Spleen (tissue), 11 donors: ENCODE data around the gene ZSWIM3. TPM values are rescaled to one million over a fixed set of nuclear protein-coding genes. Genes with fewer than 3 reads are reported as not detected.

ENCODE experiments used
- DNase-seq: peaks from one replicate; pipeline ENCODE4 v3.0.0-alpha.2; 2020
- H3K27ac ChIP-seq, 8 donors: fragments of 200-600 bp; sonication (generic) in 7 of 8; 1 replicate in 4 of 8; 2 replicates in 4 of 8; pipeline versions ENCODE4 v1.5.0 to v1.8.0; 2016 to 2021; ENCODE audit warnings: inconsistent platforms in 4 of 8, mild to moderate bottlenecking in 4 of 8, moderate library complexity in 1 of 8
- H3K27me3 ChIP-seq, 7 donors: fragments of 200-600 bp; sonication (generic) in 6 of 7; replicated peaks in 1 of 7; 1 replicate in 4 of 7; 2 replicates in 3 of 7; pipeline versions ENCODE4 v1.5.0 to v1.8.0; 2016 to 2021; ENCODE audit warnings: inconsistent platforms in 3 of 7, mild to moderate bottlenecking in 1 of 7
- H3K36me3 ChIP-seq, 6 donors: fragments of 200-600 bp; sonication (generic) in 5 of 6; 1 replicate in 4 of 6; 2 replicates in 2 of 6; pipeline versions ENCODE4 v1.5.0 to v1.8.0; 2016 to 2021; ENCODE audit warnings: inconsistent platforms in 2 of 6
- H3K4me1 ChIP-seq, 6 donors: fragments of 200-600 bp; sonication (generic) in 5 of 6; 1 replicate in 3 of 6; 2 replicates in 3 of 6; pipeline versions ENCODE4 v1.5.0 to v1.8.0; 2016 to 2021; ENCODE audit warnings: inconsistent platforms in 3 of 6
- H3K4me3 ChIP-seq, 8 donors: fragments of 200-600 bp; sonication (generic) in 7 of 8; 1 replicate in 4 of 8; 2 replicates in 4 of 8; pipeline versions ENCODE4 v1.5.0 to v1.8.0; 2016 to 2021; ENCODE audit warnings: inconsistent platforms in 4 of 8, mild to moderate bottlenecking in 4 of 8, moderate library complexity in 2 of 8
- H3K9me3 ChIP-seq, 8 donors: fragments of 200-600 bp; sonication (generic) in 7 of 8; 1 replicate in 4 of 8; 2 replicates in 4 of 8; pipeline versions ENCODE4 v1.5.0 to v1.8.0; 2016 to 2021; ENCODE audit warnings: inconsistent platforms in 4 of 8
- CTCF ChIP-seq, 11 experiments: fragments of 200-600 bp in 7 of 11; fragments of 450-650 bp in 4 of 11; sonication (generic) in 4 of 11; IDR thresholded peaks in 8 of 11; conservative IDR thresholded peaks in 3 of 11; 1 replicate in 7 of 11; 2 replicates in 4 of 11; pipeline versions ENCODE4 v1.4.0 to v1.8.0; 2016 to 2021; ENCODE audit warnings: antibody characterized with exemption in 11 of 11, inconsistent platforms in 4 of 11, mild to moderate bottlenecking in 1 of 11
- POLR2A ChIP-seq, 3 donors: fragments of 450-650 bp; IDR thresholded peaks; one replicate each; pipeline ENCODE4 v1.5.1; 2017; ENCODE audit warnings: antibody characterized with exemption in 3 of 3, mild to moderate bottlenecking in 1 of 3
- POLR2AphosphoS5 ChIP-seq, 3 donors: sonication (generic); formaldehyde crosslinking; IDR thresholded peaks; one replicate each; pipeline ENCODE4 v1.5.1; 2017; ENCODE audit warnings: antibody characterized with exemption in 3 of 3
- WGBS, 5 donors: extraction: QIAGEN DNeasy Blood & Tissue Kit in 3 of 5; methylation state at CpG; one replicate each; pipeline versions ENCODE4 v1.1.5 to v1.1.7; 2013 to 2018; 5-methylcytosine and 5-hydroxymethylcytosine counted together
- intact Hi-C: fragments of 100-400 bp; cut with DNase I; formaldehyde crosslinking; loops from one replicate; pipeline ENCODE4 v1.15.0; 2023; ENCODE audit warnings: low total_unique reads
- polyA plus RNA-seq, 3 donors: library from polyadenylated mRNA; stranded (reverse); fragments of 200-250 nt; gene quantifications; one replicate each; pipeline ENCODE4 v1.2.1, GENCODE V29; 2013
- total RNA-seq, 7 donors: library from RNA; depleted of rRNA in 3 of 7; stranded (reverse); fragments of >200 nt in 3 of 7; fragmentation: NEBNext Ultra II Directional in 4 of 7; extraction: Animal tissue kit (Norgen Biotek cat#: 25700) in 4 of 7; gene quantifications; one replicate each; pipeline versions ENCODE4 v1.1.0 to v1.2.1, GENCODE V29; 2016 to 2021
- donor health status: healthy with polysubstance abuse.
- donor health status: DM: no; HTN: no; CAD: no; lungs with moderate emphysema.
- donor health status: DM: no; HTN: no; CAD: no.
- donor health status: Bipolar disorder and iron deficiency.
- donor health status: healthy.
- donor health status: DM: no; HTN: no; CAD: no.
- donor health status: DM: yes; HTN: yes; CAD: no.

The ZSWIM3 gene
- total and polyA plus RNA-seq, 10 donors, result 3.1 to 7.1 (median 5.1) TPM

GRCh38 chr20:45878076-45878761 is 20.8 kb downstream of the ZSWIM3 start:
- TF ChIP-seq POLR2AphosphoS5 (IDR thresholded peaks at IDR 0.05) (no peak), POLR2A (IDR thresholded peaks at IDR 0.05) (no peak), CTCF (IDR thresholded peaks at IDR 0.05 in 8 of 11, conservative IDR thresholded peaks at IDR 0.05 in 3 of 11) (no peak)
- peak; percentile 63 for DNase-seq
- Histone ChIP-seq H3K9me3 (no peaks in the 10 kb centered on the region), H3K36me3 (peaks cover 0 to 39% (median 29%) of the 10 kb centered on the region in 6 donors), H3K4me1 (peaks cover 16 to 30% (median 25%) of the 10 kb centered on the region in 6 donors), H3K4me3 (no peak overlapping the region), H3K27me3 (no peaks in the 10 kb centered on the region), H3K27ac (no peak overlapping the region)
- 90 to 93% (median 91%) methylated on average over 13 of the region's 13 CpGs for WGBS, 5 donors
- intact Hi-C loops, result no loop called here

- Histone ChIP-seq H3K9me3 (no peaks in the 10 kb centered on the region), H3K4me3 (peak within 1 kb of the TSS; percentile 45 to 83 (median 54)), H3K4me1 (peaks cover 28 to 58% (median 47%) of the 10 kb centered on the region in 6 donors), H3K27ac (peak within 1 kb of the TSS; percentile 62 to 92 (median 83)), H3K36me3 (peaks cover 0 to 67% (median 36%) of the 10 kb centered on the region in 6 donors), H3K27me3 (no peaks in the 10 kb centered on the region)
- intact Hi-C loops, result loop anchor here (10.0 kb wide), 1 partner anchor 86 kb away; the partner anchor contains the start of genes DNTTIP1 and WFDC3
- DNase-seq, result peak; percentile 99
- TF ChIP-seq POLR2A (IDR thresholded peaks at IDR 0.05), result no peak
- TF ChIP-seq CTCF (IDR thresholded peaks at IDR 0.05 in 8 of 11, conservative IDR thresholded peaks at IDR 0.05 in 3 of 11), result peak in 2 of 11 experiments; percentile 14 to 20
- peak; percentile 67 to 93 (median 87) for TF ChIP-seq POLR2AphosphoS5 (IDR thresholded peaks at IDR 0.05)
- WGBS, 5 donors, result 0 to 1% (median 1%) methylated on average over 22 to 23 of the region's 23 CpGs
Observed at GRCh38 chr20:45880988-45881788, 23.8 kb downstream of the ZSWIM3 start, which contains the start of gene ZSWIM1. TSS of gene ZSWIM1 (plus strand) at chr20:45881227. CDS start at chr20:45882593, 1,366 bp downstream.

GRCh38 chr20:45882469-45883099 is 25.2 kb downstream of the ZSWIM3 start:
- TF ChIP-seq CTCF (IDR thresholded peaks at IDR 0.05 in 8 of 11, conservative IDR thresholded peaks at IDR 0.05 in 3 of 11) (no peak), POLR2A (IDR thresholded peaks at IDR 0.05) (no peak), POLR2AphosphoS5 (IDR thresholded peaks at IDR 0.05) (no peak)
- H3K9me3 ChIP-seq, result no peaks in the 10 kb centered on the region

More at GRCh38 chr20:45882469-45883099, 25.2 kb downstream of the ZSWIM3 start:
- WGBS, 5 donors, result 80 to 93% (median 84%) methylated on average over 4 of the region's 4 CpGs
- Histone ChIP-seq H3K4me3 (no peak overlapping the region), H3K27ac (no peak overlapping the region), H3K27me3 (no peaks in the 10 kb centered on the region), H3K4me1 (peaks cover 28 to 63% (median 48%) of the 10 kb centered on the region in 6 donors), H3K36me3 (peaks cover 0 to 69% (median 34%) of the 10 kb centered on the region in 6 donors)
- DNase-seq, result peak; percentile 19
- intact Hi-C loops, result loop anchor here (10.0 kb wide), 1 partner anchor 88 kb away; the partner anchor contains the start of genes DNTTIP1 and WFDC3
